NCI-H510A treated with DMSO at 0.1 percent for 48 hours (cell line): ENCODE results near the gene SRPK2.

Experiments
- DNase-seq: peaks from one replicate; lab custom pipeline; 2025; lab: John Stamatoyannopoulos, UW

SRPK2 gene

GRCh38 chr7:105133986-105134655 is 254.6 kb downstream of the SRPK2 start:
- no peak for DNase-seq

GRCh38 chr7:105133358-105133757 is 255.4 kb downstream of the SRPK2 start:
- no peak for DNase-seq

GRCh38 chr7:105132835-105133234 is 255.9 kb downstream of the SRPK2 start:
- no peak for DNase-seq

GRCh38 chr7:105132335-105132734 is 256.4 kb downstream of the SRPK2 start:
- no peak for DNase-seq

- no peak for DNase-seq
Observed at GRCh38 chr7:105131890-105132289, 256.8 kb downstream of the SRPK2 start.

GRCh38 chr7:105131033-105131656 is 257.6 kb downstream of the SRPK2 start:
- no peak for DNase-seq

GRCh38 chr7:105130580-105130979 is 258.1 kb downstream of the SRPK2 start:
- DNase-seq: no peak

GRCh38 chr7:105130048-105130447 is 258.7 kb downstream of the SRPK2 start:
- DNase-seq: no peak

- DNase-seq: no peak
Observed at GRCh38 chr7:105127179-105127578, 261.5 kb downstream of the SRPK2 start.

- no peak for DNase-seq
Observed at GRCh38 chr7:105126436-105126975, 262.2 kb downstream of the SRPK2 start.

- no peak for DNase-seq
Observed at GRCh38 chr7:105125745-105126144, 263.0 kb downstream of the SRPK2 start.

GRCh38 chr7:105122619-105123018 is 266.1 kb downstream of the SRPK2 start:
- no peak for DNase-seq

- DNase-seq: no peak
Observed at GRCh38 chr7:105118612-105119600, 269.8 kb downstream of the SRPK2 start.

- no peak for DNase-seq
Observed at GRCh38 chr7:105112440-105113418, 276.0 kb downstream of the SRPK2 start.

GRCh38 chr7:105107458-105107857 is 281.3 kb downstream of the SRPK2 start:
- no peak for DNase-seq

GRCh38 chr7:105106473-105106872 is 282.2 kb downstream of the SRPK2 start:
- no peak for DNase-seq

GRCh38 chr7:105105579-105105978 is 283.1 kb downstream of the SRPK2 start:
- DNase-seq: no peak

GRCh38 chr7:105102557-105103352 is 286.0 kb downstream of the SRPK2 start:
- no peak for DNase-seq

- DNase-seq: no peak
Observed at GRCh38 chr7:105101864-105102263, 286.9 kb downstream of the SRPK2 start.

GRCh38 chr7:105098863-105099515 is 289.7 kb downstream of the SRPK2 start:
- DNase-seq: no peak
